Trophoblast cell (in vitro differentiated cells and primary cell): ENCODE data around the gene RASA3.
A peak's percentile ranks its signal among the peaks of the same experiment; 100 is the strongest.

Source experiments
- DNase-seq, 2 donors: peaks; one replicate each; pipeline ENCODE4 v3.0.0-alpha.2; 2016
- H2AFZ ChIP-seq: 2 replicates; pipeline ENCODE4 v1.6.1; 2013; ENCODE audit warnings: low read length, moderate library complexity, mild to moderate bottlenecking; ENCODE audit not compliant: insufficient read depth, poor library complexity
- H2AK5ac ChIP-seq: 2 replicates; pipeline ENCODE4 v1.6.1; 2013; ENCODE audit warnings: mild to moderate bottlenecking, low read length
- H2BK120ac ChIP-seq: 2 replicates; pipeline ENCODE4 v1.6.1; 2013; ENCODE audit warnings: low read length, mild to moderate bottlenecking, moderate library complexity; ENCODE audit not compliant: insufficient read depth, poor library complexity
- H2BK12ac ChIP-seq: 2 replicates; pipeline ENCODE4 v1.6.1; 2013; ENCODE audit warnings: mild to moderate bottlenecking, low read length, moderate library complexity
- H2BK5ac ChIP-seq: 2 replicates; pipeline ENCODE4 v1.6.1; 2013; ENCODE audit warnings: low read length, low read depth, moderate library complexity, mild to moderate bottlenecking; ENCODE audit not compliant: poor library complexity
- H3K14ac ChIP-seq: 2 replicates; pipeline ENCODE4 v1.6.1; 2013; ENCODE audit warnings: mild to moderate bottlenecking, low read length
- H3K18ac ChIP-seq: 2 replicates; pipeline ENCODE4 v1.6.1; 2013; ENCODE audit warnings: mild to moderate bottlenecking, low read length
- H3K23ac ChIP-seq: 2 replicates; pipeline ENCODE4 v1.6.1; 2013; ENCODE audit warnings: low read length
- H3K27ac ChIP-seq: 2 replicates; pipeline ENCODE4 v1.5.1; 2013; ENCODE audit warnings: low read depth, mild to moderate bottlenecking, inconsistent platforms, low read length, moderate library complexity
- H3K27me3 ChIP-seq: 2 replicates; pipeline ENCODE4 v1.6.1; 2013; ENCODE audit warnings: inconsistent platforms, mild to moderate bottlenecking, low read length, moderate library complexity; ENCODE audit not compliant: insufficient read depth
- H3K36me3 ChIP-seq, 2 experiments: 1 replicate in 1 of 2; 2 replicates in 1 of 2; pipeline ENCODE4 v1.6.1; 2013; ENCODE audit warnings: low read length in 2 of 2, mild to moderate bottlenecking in 2 of 2, moderate library complexity in 1 of 2; ENCODE audit not compliant: insufficient read depth in 2 of 2, control insufficient read depth in 1 of 2
- H3K4ac ChIP-seq: 2 replicates; pipeline ENCODE4 v1.6.1; 2013; ENCODE audit warnings: low read depth, mild to moderate bottlenecking, low read length, moderate library complexity
- H3K4me1 ChIP-seq, 2 experiments: 1 replicate in 1 of 2; 2 replicates in 1 of 2; pipeline ENCODE4 v1.6.1; 2013; ENCODE audit warnings: low read length in 2 of 2, mild to moderate bottlenecking in 2 of 2, moderate library complexity in 1 of 2; ENCODE audit not compliant: insufficient read depth in 2 of 2, control insufficient read depth in 1 of 2
- H3K4me2 ChIP-seq: 2 replicates; pipeline ENCODE4 v1.6.1; 2013; ENCODE audit warnings: inconsistent platforms, mild to moderate bottlenecking, low read length, moderate library complexity
- H3K4me3 ChIP-seq: 2 replicates; pipeline ENCODE4 v1.5.1; 2013; ENCODE audit warnings: mild to moderate bottlenecking, low read depth, low read length, inconsistent platforms
- H3K79me1 ChIP-seq: one replicate; pipeline ENCODE4 v1.6.1; 2013; ENCODE audit warnings: low read length
- H3K79me2 ChIP-seq: 2 replicates; pipeline ENCODE4 v1.6.1; 2013; ENCODE audit warnings: low read length, mild to moderate bottlenecking; ENCODE audit not compliant: control insufficient read depth, insufficient read depth, poor library complexity
- H3K9ac ChIP-seq: 2 replicates; pipeline ENCODE4 v1.6.1; 2013; ENCODE audit warnings: mild to moderate bottlenecking, low read length
- H3K9me3 ChIP-seq: 2 replicates; pipeline ENCODE4 v1.6.1; 2013; ENCODE audit warnings: low read depth, mild to moderate bottlenecking, control low read depth, inconsistent platforms, low read length; ENCODE audit not compliant: insufficient read depth
- H4K12ac ChIP-seq: 2 replicates; pipeline ENCODE4 v1.6.1; 2013; ENCODE audit warnings: low read depth, mild to moderate bottlenecking, low read length, moderate library complexity
- H4K8ac ChIP-seq: 2 replicates; pipeline ENCODE4 v1.6.1; 2013; ENCODE audit warnings: low read depth, mild to moderate bottlenecking, low read length, moderate library complexity
- H4K91ac ChIP-seq: one replicate; pipeline ENCODE4 v1.6.1; 2013; ENCODE audit warnings: low read depth, mild to moderate bottlenecking, low read length, moderate library complexity
- WGBS: extraction: QIAGEN DNeasy Blood & Tissue Kit; methylation state at CpG from one replicate; pipeline ENCODE4 v1.1.7; 2013; ENCODE audit warnings: missing lambda C conversion rate; ENCODE audit not compliant: insufficient read length, insufficient coverage; ENCODE audit errors: extremely low coverage; 5-methylcytosine and 5-hydroxymethylcytosine counted together

Gene RASA3

GRCh38 chr13:114142640-114143490, 10.4 kb upstream of the RASA3 start:
- Histone ChIP-seq H3K18ac (no peak overlapping the region), H2BK120ac (no peak overlapping the region), H3K27me3 (no peaks in the 10 kb centered on the region), H2AFZ (no peak overlapping the region), H2BK5ac (no peak overlapping the region), H3K4me2 (no peak overlapping the region), H3K4me3 (no peak overlapping the region), H3K79me1 (no peaks in the 10 kb centered on the region), H3K79me2 (no peaks in the 10 kb centered on the region), H3K23ac (no peak overlapping the region), H4K12ac (no peak overlapping the region), H2BK12ac (no peak overlapping the region), H3K4me1 (no peaks in the 10 kb centered on the region), H3K9ac (no peak overlapping the region), H3K36me3 (no peaks in the 10 kb centered on the region), H2AK5ac (no peak overlapping the region), H3K27ac (no peak overlapping the region), H3K4ac (no peak overlapping the region), H4K91ac (no peak overlapping the region), H3K9me3 (peaks cover 14% of the 10 kb centered on the region), H4K8ac (no peak overlapping the region), H3K14ac (no peak overlapping the region)
- no peak for DNase-seq
- 100% methylated on average over 1 of the region's 28 CpGs for whole genome bisulfite sequencing

GRCh38 chr13:114142137-114142550, 9.7 kb upstream of the RASA3 start:
- no peak overlapping the region for H3K27ac ChIP-seq
- no peaks in the 10 kb centered on the region for H3K36me3 ChIP-seq
- H4K12ac ChIP-seq = no peak overlapping the region
- H2AK5ac ChIP-seq = no peak overlapping the region
- no CpG with 5 or more reads among the region's 6 CpGs for WGBS
- no peak overlapping the region for H3K23ac ChIP-seq
- no peak overlapping the region for H4K8ac ChIP-seq
- H3K4me2 ChIP-seq = no peak overlapping the region
- H2BK120ac ChIP-seq = no peak overlapping the region
- H3K79me2 ChIP-seq = no peaks in the 10 kb centered on the region
- H2AFZ ChIP-seq = no peak overlapping the region
- no peak overlapping the region for H4K91ac ChIP-seq
- no peaks in the 10 kb centered on the region for H3K4me1 ChIP-seq
- no peak overlapping the region for H3K14ac ChIP-seq
- no peaks in the 10 kb centered on the region for H3K79me1 ChIP-seq
- no peak overlapping the region for H2BK12ac ChIP-seq
- no peak for DNase-seq
- H2BK5ac ChIP-seq = no peak overlapping the region
- no peak overlapping the region for H3K18ac ChIP-seq
- no peak overlapping the region for H3K4me3 ChIP-seq
- H3K9ac ChIP-seq = no peak overlapping the region
- H3K27me3 ChIP-seq = no peaks in the 10 kb centered on the region
- peaks cover 14% of the 10 kb centered on the region for H3K9me3 ChIP-seq
- H3K4ac ChIP-seq = no peak overlapping the region

DNA sequence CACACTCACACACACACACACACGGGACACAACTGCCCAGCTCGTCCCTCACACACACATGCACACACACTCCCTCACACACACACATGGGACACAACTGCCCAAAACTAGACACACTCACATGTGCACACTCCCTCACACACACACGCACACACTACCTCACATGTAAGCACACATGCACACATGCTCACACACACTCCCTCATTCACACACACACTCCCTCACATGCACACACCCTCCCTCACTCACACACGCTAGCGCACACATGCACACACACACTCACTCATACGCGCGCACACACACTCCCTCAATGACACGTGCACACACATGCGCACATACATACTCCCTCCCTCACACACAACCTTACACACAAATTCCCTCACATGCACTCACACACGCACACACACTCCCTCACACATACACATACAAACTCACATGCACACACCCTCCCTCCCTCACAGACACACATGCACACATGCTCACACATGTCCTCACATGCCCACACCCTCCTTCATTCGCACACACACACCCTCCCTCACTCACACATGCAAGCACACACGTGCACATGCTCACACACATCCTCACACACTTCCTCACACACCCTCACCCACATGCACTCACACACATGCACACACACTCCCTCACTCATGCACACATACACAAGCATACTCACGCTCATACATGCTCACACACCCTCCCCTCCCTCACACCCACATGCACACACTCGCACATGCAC, 9.0 kb upstream of the RASA3 start:
- Histone ChIP-seq H2AK5ac (no peak overlapping the region), H3K9ac (no peak overlapping the region), H4K12ac (no peak overlapping the region), H3K14ac (no peak overlapping the region), H3K4ac (no peak overlapping the region), H2BK120ac (no peak overlapping the region), H3K18ac (no peak overlapping the region), H4K91ac (no peak overlapping the region), H2AFZ (no peak overlapping the region), H3K4me2 (no peak overlapping the region), H2BK12ac (no peak overlapping the region), H2BK5ac (no peak overlapping the region), H4K8ac (no peak overlapping the region), H3K36me3 (no peaks in the 10 kb centered on the region), H3K79me1 (no peaks in the 10 kb centered on the region), H3K27me3 (no peaks in the 10 kb centered on the region), H3K79me2 (no peaks in the 10 kb centered on the region), H3K27ac (no peak overlapping the region), H3K23ac (peak overlapping the region; percentile 84), H3K4me3 (peak overlapping the region; percentile 41), H3K4me1 (peaks cover 0 to 2% of the 10 kb centered on the region in 2 experiments), H3K9me3 (peaks cover 14% of the 10 kb centered on the region)
- no peak for DNase-seq
- WGBS = 100% methylated on average over 7 of the region's 15 CpGs

DNA sequence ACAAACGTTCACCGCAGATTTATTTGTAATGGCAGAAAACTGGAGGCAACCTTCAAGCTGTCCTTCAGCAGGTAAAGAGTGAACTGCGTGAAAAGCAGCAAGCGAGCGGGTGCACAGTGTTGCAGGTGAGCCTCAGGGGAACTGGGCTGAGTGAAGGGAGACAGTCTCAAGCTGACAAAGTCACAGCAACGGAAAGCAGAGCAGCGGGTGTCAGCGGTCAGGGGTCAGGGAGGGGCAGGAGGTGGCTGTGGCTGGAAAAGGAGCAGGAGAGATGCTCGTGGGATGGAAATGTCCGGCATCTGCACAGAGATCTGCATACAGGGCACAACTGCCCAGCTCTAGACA, 8.5 kb upstream of the RASA3 start:
- no peak overlapping the region for H3K18ac ChIP-seq
- WGBS = no CpG with 5 or more reads among the region's 10 CpGs
- no peak overlapping the region for H2AK5ac ChIP-seq
- H3K4me1 ChIP-seq = peaks cover 0 to 2% of the 10 kb centered on the region in 2 experiments
- H2BK120ac ChIP-seq = no peak overlapping the region
- no peak for DNase-seq
- no peaks in the 10 kb centered on the region for H3K36me3 ChIP-seq
- no peak overlapping the region for H4K12ac ChIP-seq
- H3K79me1 ChIP-seq = no peaks in the 10 kb centered on the region
- no peak overlapping the region for H3K27ac ChIP-seq
- H3K4ac ChIP-seq = no peak overlapping the region
- H3K79me2 ChIP-seq = no peaks in the 10 kb centered on the region
- no peak overlapping the region for H2BK5ac ChIP-seq
- H2BK12ac ChIP-seq = no peak overlapping the region
- H3K23ac ChIP-seq = no peak overlapping the region
- no peak overlapping the region for H3K9ac ChIP-seq
- H3K27me3 ChIP-seq = no peaks in the 10 kb centered on the region
- H4K8ac ChIP-seq = no peak overlapping the region
- H3K9me3 ChIP-seq = peaks cover 12% of the 10 kb centered on the region
- no peak overlapping the region for H3K14ac ChIP-seq
- no peak overlapping the region for H3K4me3 ChIP-seq
- no peak overlapping the region for H4K91ac ChIP-seq
- H3K4me2 ChIP-seq = no peak overlapping the region
- no peak overlapping the region for H2AFZ ChIP-seq
